ENCODE measurements around the gene FAM20C. TPM values are rescaled to one million over a fixed set of nuclear protein-coding genes. Genes with fewer than 3 reads are reported as not detected.

Gene FAM20C
- total RNA-seq, 1 experiment from 2014 or later, result 62.4 TPM

DNA sequence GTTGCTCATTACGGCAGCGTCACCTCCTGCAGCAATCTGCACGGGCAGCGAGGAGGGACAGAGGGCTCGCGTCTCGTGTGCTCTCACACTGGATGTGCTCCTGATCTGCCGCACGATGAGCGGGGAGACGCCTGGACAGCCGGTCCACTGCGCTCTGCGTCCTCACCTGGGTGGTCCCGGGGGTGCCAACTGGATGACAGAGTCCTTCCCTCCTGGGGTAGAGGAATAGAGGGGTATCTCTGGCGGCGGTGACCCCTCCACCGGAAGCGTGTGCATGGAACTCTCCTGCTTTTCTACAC, 3.4 kb downstream of the FAM20C start:
- CTCF ChIA-PET, result no interaction called here
- Histone ChIP-seq H3K4me3 (ENCODE audit: low read depth in 2 of 2, low read length in 2 of 2) (peak overlapping the region in 1 of 2 experiments; percentile 78; a peak in 2 of 4 replicates), H3K4me1 (ENCODE audit: control insufficient read depth, insufficient read depth, low read length) (peaks cover 16% of the 10 kb centered on the region), H3K27me3 (ENCODE audit: control insufficient read depth, insufficient read depth, low read length) (no peaks in the 10 kb centered on the region), H3K36me3 (ENCODE audit: control insufficient read depth, insufficient read depth, low read length) (peaks cover 2% of the 10 kb centered on the region; the same call in 1 of the 2 replicates), H3K27ac (ENCODE audit: low read length) (no peak overlapping the region), H3K9me3 (ENCODE audit: control insufficient read depth, insufficient read depth, low read depth, low read length) (no peaks in the 10 kb centered on the region)
- TF ChIP-seq POLR2AphosphoS5 (IDR thresholded peaks at IDR 0.05; ENCODE audit: low read depth, low read length), result no peak
- TF ChIP-seq, protein P1, sequence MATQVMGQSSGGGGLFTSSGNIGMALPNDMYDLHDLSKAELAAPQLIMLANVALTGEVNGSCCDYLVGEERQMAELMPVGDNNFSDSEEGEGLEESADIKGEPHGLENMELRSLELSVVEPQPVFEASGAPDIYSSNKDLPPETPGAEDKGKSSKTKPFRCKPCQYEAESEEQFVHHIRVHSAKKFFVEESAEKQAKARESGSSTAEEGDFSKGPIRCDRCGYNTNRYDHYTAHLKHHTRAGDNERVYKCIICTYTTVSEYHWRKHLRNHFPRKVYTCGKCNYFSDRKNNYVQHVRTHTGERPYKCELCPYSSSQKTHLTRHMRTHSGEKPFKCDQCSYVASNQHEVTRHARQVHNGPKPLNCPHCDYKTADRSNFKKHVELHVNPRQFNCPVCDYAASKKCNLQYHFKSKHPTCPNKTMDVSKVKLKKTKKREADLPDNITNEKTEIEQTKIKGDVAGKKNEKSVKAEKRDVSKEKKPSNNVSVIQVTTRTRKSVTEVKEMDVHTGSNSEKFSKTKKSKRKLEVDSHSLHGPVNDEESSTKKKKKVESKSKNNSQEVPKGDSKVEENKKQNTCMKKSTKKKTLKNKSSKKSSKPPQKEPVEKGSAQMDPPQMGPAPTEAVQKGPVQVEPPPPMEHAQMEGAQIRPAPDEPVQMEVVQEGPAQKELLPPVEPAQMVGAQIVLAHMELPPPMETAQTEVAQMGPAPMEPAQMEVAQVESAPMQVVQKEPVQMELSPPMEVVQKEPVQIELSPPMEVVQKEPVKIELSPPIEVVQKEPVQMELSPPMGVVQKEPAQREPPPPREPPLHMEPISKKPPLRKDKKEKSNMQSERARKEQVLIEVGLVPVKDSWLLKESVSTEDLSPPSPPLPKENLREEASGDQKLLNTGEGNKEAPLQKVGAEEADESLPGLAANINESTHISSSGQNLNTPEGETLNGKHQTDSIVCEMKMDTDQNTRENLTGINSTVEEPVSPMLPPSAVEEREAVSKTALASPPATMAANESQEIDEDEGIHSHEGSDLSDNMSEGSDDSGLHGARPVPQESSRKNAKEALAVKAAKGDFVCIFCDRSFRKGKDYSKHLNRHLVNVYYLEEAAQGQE (IDR thresholded peaks at IDR 0.05; ENCODE audit: insufficient read depth in 1 of 2, low read depth in 2 of 2, low read length in 1 of 2), result no peak
- POLR2A ChIA-PET, result no interaction called here
- DNase-seq (ENCODE audit: low read depth, low spot score) (no peak), ATAC-seq (no peak)
- in situ Hi-C loops (cut with HindIII; ENCODE audit: low pct_unique_long_range_greater_than_20kb, low sequenced_read_pairs) (no loop called here), intact Hi-C loops (cut with micrococcal nuclease; ENCODE audit: unreplicated experiment) (no loop called here)
- BruUV-seq (replicated peaks), result no TSS peak

DNA sequence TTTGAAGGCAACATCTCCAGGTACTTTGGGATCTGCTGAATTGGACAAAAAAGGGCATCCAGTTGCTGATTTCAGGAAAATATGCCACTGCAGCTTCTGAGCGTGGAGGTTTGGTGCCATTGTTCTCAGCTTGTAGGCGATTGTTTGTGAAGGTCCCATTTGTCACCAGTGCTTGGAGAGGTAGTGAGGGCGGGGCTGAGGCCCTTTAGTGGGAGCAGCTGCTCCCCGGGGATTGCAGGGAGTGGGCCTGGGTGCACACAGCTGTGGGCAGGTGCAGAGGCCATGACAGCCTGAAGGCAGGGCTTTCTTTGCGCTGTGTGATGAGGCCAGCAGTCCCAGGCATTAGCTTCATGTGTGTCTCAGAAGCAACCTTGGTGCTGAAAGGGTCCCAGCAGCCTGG, 3.9 kb downstream of the FAM20C start:
- peaks cover 2% of the 10 kb centered on the region; the same call in 1 of the 2 replicates for H3K36me3 ChIP-seq (ENCODE audit: control insufficient read depth, insufficient read depth, low read length)

DNA sequence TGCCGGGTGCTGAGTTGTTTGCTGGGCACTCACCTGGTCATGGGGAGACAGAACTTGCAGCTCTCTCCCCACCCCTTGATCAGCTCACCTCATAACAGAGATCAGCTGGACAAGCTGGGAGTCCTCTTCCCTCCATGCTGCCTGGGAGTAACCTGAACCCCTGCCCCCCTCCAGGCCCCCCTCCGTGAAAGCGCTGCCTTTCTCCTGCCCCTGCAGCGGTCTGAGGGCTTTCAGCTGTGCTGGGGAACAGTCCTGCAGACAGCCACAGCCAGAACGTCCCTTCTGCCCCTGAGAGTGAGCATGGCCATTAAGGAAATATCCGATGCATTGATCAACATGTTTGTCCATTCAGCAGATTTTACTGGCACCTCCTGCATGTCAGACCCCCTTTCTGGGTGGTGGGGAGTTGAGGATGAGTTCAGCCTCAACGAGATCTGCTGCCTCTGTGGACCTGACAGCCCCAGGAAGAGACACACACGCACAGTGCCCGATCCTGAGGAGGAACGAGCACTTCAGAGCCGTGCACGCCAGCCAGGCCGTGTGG, 4.5 kb downstream of the FAM20C start:
- Histone ChIP-seq H3K4me3 (ENCODE audit: low read depth in 2 of 2, low read length in 2 of 2) (peak overlapping the region in 1 of 2 experiments; percentile 78; a peak in 2 of 4 replicates), H3K4me1 (ENCODE audit: control insufficient read depth, insufficient read depth, low read length) (peaks cover 11% of the 10 kb centered on the region), H3K27me3 (ENCODE audit: control insufficient read depth, insufficient read depth, low read length) (no peaks in the 10 kb centered on the region), H3K27ac (ENCODE audit: low read length) (no peak overlapping the region), H3K36me3 (ENCODE audit: control insufficient read depth, insufficient read depth, low read length) (peaks cover 2% of the 10 kb centered on the region; the same call in 1 of the 2 replicates), H3K9me3 (ENCODE audit: control insufficient read depth, insufficient read depth, low read depth, low read length) (no peaks in the 10 kb centered on the region)
- CTCF ChIA-PET, result no interaction called here
- BruUV-seq (replicated peaks), result no TSS peak
- ATAC-seq (no peak), DNase-seq (ENCODE audit: low read depth, low spot score) (no peak)
- in situ Hi-C loops (cut with HindIII; ENCODE audit: low pct_unique_long_range_greater_than_20kb, low sequenced_read_pairs) (no loop called here), intact Hi-C loops (cut with micrococcal nuclease; ENCODE audit: unreplicated experiment) (no loop called here)
- TF ChIP-seq, protein P1 (IDR thresholded peaks at IDR 0.05; ENCODE audit: insufficient read depth in 1 of 2, low read depth in 2 of 2, low read length in 1 of 2), result no peak
- TF ChIP-seq TCF7L2 (IDR thresholded peaks at IDR 0.05; ENCODE audit: low read depth, low read length), result no peak
- TF ChIP-seq SIN3A (IDR thresholded peaks at IDR 0.05; ENCODE audit: borderline replicate concordance, insufficient read depth, low read depth, low read length), result no peak
- TF ChIP-seq POLR2AphosphoS5 (IDR thresholded peaks at IDR 0.05; ENCODE audit: low read depth, low read length), result no peak
- TF ChIP-seq, protein P2, sequence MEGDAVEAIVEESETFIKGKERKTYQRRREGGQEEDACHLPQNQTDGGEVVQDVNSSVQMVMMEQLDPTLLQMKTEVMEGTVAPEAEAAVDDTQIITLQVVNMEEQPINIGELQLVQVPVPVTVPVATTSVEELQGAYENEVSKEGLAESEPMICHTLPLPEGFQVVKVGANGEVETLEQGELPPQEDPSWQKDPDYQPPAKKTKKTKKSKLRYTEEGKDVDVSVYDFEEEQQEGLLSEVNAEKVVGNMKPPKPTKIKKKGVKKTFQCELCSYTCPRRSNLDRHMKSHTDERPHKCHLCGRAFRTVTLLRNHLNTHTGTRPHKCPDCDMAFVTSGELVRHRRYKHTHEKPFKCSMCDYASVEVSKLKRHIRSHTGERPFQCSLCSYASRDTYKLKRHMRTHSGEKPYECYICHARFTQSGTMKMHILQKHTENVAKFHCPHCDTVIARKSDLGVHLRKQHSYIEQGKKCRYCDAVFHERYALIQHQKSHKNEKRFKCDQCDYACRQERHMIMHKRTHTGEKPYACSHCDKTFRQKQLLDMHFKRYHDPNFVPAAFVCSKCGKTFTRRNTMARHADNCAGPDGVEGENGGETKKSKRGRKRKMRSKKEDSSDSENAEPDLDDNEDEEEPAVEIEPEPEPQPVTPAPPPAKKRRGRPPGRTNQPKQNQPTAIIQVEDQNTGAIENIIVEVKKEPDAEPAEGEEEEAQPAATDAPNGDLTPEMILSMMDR (IDR thresholded peaks at IDR 0.05), result no peak
- POLR2A ChIA-PET, result no interaction called here

More for the DNA sequence above, 3.9 kb downstream of the FAM20C start:
- intact Hi-C loops (cut with micrococcal nuclease; ENCODE audit: unreplicated experiment) (no loop called here), in situ Hi-C loops (cut with HindIII; ENCODE audit: low pct_unique_long_range_greater_than_20kb, low sequenced_read_pairs) (no loop called here)
- no peaks in the 10 kb centered on the region for H3K9me3 ChIP-seq (ENCODE audit: control insufficient read depth, insufficient read depth, low read depth, low read length)
- H3K27ac ChIP-seq (ENCODE audit: low read length), result no peak overlapping the region
- DNase-seq (ENCODE audit: low read depth, low spot score) (no peak), ATAC-seq (no peak)
- ChIA-PET CTCF (no interaction called here), POLR2A (no interaction called here)
- H3K4me3 ChIP-seq (ENCODE audit: low read depth in 2 of 2, low read length in 2 of 2), result peak overlapping the region in 1 of 2 experiments; percentile 78; a peak in 2 of 4 replicates
- TF ChIP-seq, protein P1 (IDR thresholded peaks at IDR 0.05; ENCODE audit: insufficient read depth in 1 of 2, low read depth in 2 of 2, low read length in 1 of 2), result no peak
- no TSS peak for BruUV-seq (replicated peaks)
- H3K27me3 ChIP-seq (ENCODE audit: control insufficient read depth, insufficient read depth, low read length), result no peaks in the 10 kb centered on the region
- H3K4me1 ChIP-seq (ENCODE audit: control insufficient read depth, insufficient read depth, low read length), result peaks cover 14% of the 10 kb centered on the region

All from Panc1 (cell line).